ENCODE results near the gene SMIM36.
"Not testable (repeated sequence)": the region's sequence is repeated elsewhere in the genome, so short reads cannot be mapped to it uniquely, and the experiment has no call there.

The SMIM36 gene

DNA sequence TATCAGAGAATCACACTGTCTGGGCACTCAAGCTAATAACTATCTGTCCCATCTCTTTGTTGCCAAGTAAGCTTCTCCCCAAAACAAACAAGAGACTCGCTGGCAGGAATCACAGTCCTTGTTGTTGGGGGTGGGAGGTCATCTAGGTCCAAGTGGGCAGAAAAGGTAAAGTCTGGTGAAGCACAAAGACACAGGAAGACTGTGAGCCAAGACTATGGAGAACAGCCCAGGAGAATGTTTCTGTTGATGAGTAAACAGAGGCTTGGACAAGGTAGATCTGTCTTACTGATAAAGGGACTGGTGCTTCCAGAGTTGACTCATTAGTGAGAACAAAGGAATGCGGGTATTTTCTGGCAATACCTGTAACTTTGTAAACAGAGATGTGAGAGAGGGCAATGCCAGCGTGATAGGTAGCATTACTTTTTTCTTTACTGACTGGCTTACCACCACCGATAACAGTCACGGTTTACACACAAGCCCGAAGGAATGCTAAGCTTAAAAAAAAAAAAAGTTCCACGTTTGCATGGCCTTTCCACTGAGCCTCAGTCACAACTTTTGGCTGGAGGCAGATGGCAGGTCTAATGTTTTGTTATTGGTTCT lies 78.1 kb downstream of the SMIM36 start:
- DNase-seq = no peak

DNA sequence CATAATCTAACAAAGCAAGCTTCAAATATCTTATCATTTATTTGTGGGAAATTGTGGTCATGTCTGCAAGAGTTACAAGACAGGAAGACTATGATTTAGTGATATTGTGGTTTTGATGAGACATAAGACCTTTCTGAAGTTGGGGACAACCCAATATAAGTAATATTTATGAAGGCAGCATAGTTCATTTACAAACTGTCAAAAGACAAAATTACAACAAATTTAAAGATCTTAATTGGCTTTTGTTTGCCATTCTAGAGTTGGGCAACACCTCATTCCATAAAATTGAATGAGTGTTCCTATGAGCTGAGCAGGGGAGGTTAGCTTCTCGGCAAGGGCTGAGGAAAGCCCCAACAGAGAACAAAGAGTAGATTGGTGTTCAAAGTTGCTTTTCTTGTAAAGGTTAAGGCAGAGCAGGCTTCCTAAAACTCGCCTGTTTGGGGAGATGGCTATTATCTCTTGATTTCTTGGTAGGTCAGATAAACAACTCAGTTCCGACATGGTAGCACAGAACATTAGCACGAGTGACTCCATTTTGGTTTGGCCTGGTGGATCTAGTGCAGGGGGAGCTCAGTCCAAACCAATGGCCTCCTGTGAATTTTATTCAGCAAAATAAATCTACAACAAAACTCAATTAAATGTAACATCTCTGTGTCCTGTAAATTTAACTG lies 78.8 kb downstream of the SMIM36 start:
- DNase-seq = no peak

DNA sequence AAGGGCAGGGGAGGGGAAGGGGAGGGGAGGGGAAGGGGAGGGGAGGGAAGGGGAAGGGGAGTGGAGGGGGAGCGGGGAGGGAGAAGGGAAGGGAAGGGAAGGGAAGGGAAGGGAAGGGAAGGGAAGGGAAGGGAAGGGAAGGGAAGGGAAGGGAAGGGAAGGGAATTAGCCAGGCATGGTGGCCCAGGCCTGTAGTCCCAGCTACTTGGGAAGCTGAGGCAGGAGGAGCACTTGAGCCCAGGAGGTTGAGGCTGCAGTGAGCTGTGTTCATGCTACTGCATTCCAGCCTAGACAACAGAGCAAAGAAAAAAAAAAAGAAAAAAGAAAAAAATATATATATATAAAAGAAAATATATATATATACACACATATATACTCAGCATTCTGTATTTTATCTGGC lies 79.3 kb downstream of the SMIM36 start:
- not testable (repeated sequence) for DNase-seq

DNA sequence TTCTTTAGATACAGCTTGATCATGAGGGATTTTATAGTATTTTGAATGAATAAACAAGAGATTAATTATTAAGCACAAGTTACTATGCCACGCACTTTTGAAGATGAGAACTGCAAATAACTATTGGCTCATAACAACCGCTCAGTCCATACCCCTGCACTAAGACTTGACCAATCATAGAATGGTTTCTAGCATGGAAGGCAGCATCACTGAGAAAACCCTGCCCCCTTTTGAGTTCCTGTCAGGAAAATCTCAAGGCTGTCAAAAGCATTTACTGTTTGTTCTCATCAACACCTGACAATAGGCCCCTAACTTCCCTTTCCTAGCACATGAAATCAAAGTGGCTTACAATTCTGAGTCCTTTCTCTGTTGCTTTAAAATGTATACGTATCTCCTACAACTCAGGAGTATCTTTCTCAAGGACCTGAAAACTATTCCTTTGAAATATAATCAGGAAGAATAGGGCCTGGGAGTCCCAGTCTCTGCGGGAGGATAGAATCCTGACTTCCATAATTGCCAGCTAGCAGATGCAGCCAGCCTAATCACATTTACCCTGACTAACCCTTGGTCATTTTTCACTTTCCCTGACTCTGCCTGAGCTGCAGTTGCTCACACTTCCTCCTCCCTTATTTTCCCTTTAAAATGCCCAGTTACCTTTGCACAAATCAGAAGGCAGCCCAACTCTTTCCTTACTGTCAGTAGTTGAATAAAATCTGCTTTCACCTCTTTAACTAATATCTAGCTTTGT lies 80.5 kb downstream of the SMIM36 start:
- DNase-seq = no peak

DNA sequence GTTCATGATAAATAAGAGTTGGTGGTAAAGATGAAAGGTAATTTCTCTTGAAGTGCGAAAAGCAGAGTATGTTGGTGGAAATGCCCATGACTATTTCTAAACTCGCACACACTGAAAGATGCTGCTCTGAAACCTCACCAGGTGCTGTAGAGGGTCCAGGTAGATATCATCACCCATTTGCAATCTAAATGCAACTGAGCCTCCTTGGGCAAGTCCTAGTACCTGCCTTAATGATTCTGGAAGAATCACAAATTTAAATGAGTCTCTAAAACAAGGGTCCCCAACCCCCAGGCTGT lies 83.7 kb downstream of the SMIM36 start:
- no peak for DNase-seq

DNA sequence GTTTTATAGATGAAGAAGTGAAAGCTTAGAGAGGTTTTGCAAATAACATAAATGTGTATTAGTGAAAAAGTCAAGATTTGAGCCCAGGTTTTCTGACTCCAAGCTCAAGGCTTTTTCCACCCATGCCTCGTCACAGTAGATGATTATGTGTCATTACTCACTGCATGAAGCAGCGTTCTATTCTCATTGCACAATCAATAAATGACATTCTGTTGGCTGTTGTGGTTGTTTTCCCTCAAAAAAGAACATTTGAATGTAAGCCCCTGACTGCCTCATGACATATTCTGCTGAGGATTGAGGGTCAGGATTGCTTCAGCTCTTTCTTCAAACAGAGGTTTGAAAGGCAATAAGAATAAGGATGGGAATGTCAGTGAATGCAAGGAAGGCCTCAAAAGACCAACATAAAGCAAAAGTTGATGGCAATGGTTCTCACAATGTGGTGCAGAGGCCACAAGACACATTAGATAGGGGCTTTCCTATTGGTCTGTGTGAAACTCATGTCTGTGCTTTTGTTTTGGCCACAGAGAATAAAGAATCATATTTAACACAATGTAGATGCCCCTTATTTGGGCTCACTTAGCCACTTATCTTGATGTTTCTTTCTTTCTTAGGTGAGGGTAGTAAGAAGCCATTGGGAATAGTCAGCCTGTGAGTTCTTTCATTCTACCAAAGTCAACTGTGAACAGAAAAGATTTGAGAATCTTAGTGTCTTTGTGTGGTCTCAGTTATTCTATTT lies 84.2 kb downstream of the SMIM36 start:
- DNase-seq = no peak

DNA sequence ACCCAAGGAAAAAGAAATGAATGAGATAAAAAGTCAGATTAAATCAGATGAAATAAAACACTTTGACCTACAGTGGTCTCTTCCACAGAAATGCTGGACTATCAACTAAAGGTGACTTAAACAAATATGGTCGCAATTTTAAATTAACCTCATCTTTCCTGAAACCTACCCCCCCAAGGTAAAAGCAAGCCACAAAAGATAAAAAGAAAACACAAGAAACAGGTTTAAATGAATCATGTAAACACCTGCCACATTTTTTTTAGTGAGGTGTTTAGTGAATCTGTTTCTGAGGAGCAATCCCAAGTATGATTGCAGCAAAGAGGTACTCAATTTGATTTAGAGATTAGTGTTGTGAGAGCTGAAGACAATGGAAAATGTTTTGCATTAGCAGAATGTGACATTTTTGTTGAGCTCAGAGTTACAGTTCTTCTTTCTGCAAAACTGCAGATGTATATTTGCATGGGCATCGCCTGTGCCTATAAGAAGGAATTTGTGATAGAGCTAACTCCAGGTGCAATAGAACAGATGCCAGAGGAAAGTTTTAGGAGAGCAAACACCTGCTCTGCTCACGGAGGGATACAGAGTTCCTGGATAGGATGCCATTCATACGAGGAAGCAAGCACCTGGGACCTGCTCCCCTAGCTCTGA lies 86.2 kb downstream of the SMIM36 start:
- DNase-seq = no peak

DNA sequence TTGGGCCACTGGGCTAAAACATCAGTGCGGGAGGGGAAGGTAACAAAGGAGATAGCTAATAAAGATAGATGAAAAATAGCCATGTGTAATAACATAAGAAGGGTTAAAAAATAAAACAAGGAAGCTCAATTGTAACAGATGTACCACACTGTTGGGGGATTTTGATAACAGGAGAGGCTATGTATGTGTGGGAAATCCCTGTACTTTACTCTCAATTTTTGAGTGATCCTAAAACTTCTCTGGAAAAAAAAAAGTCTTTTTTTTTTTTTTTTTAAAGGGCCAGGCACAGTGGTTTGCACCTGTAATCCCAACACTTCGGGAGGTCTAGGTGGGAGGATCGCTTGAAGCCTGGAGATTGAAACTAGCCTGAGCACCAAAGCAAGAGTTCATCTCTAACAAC lies 87.7 kb downstream of the SMIM36 start:
- no peak for DNase-seq

DNA sequence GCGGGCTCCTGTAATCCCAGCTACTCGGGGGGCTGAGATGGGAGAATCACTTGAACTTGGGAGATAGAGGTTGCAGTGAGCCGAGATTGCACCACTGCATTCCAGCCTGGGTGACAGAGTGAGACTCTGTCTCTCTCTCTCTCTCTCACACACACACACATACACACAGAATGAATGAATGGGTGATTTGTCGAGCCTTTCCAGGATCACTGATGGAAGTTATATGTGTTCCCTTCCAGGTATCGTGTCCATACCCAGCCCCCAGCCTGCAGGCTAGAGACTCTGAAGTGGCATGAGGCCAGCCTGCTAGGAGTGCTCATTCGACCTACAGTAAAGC lies 88.5 kb downstream of the SMIM36 start:
- DNase-seq = not testable (repeated sequence)

DNA sequence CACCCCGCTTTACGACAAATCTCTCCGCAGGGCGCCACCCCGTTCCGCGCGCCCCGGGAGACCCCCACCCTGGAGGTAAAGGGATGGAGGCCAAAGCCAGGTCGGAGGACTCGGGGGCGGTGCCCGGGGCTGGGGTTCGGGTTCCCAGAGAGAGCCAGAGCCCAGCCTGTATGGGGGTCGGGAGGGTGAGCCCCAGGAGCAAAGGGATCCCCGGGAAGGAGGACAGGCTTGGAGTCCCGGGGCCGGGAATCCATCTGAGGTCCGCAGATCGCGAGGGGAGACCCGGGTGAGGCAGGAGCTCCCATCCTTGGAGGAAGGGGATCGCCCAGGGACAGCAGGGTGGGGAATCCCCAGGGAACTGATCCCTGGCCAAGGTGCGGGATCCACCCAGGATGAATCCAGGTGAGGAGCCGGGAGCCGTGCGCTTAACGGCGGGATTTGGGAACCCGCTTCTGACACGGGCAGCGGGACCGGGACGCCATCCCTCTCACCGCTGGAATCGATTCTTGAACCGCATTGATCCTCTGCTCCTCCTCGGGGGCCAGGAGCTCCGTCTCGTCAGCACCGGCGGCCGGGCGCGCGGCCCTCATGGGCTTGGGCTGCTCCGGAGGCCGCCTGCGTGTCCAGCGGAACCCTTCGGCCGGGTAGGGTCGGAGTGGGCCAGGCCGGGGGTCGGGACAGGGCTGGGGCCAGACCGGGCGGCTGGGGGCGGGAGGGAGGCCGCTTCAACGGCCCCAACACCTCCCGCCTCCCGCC lies 89.9 kb downstream of the SMIM36 start, which contains the start of gene MMD:
MMD (minus strand) TSS at position 657 of the 756 bp plus-strand sequence; CDS start at position 517, 140 bp downstream.
- DNase-seq = no peak

DNA sequence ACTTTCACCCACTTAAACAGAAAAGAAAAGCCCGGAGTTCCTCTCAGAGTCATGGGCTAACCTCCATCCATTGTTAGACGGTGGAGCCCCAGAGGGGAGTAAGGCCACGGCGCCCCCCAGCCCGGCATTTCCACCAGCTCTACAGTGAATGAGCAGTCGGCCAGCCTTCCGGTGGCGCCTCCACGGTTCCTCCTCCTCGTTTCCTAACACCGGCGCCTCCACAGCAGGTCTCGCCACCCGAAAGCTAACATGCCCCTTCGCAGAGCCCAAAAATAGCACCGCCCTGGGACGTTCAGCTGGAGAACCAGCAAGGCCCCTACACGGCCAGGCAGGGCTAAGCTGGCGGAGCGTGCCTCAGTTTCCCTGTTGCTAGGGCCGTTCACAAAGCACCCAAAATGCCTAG lies 90.5 kb downstream of the SMIM36 start:
- DNase-seq = no peak

DNA sequence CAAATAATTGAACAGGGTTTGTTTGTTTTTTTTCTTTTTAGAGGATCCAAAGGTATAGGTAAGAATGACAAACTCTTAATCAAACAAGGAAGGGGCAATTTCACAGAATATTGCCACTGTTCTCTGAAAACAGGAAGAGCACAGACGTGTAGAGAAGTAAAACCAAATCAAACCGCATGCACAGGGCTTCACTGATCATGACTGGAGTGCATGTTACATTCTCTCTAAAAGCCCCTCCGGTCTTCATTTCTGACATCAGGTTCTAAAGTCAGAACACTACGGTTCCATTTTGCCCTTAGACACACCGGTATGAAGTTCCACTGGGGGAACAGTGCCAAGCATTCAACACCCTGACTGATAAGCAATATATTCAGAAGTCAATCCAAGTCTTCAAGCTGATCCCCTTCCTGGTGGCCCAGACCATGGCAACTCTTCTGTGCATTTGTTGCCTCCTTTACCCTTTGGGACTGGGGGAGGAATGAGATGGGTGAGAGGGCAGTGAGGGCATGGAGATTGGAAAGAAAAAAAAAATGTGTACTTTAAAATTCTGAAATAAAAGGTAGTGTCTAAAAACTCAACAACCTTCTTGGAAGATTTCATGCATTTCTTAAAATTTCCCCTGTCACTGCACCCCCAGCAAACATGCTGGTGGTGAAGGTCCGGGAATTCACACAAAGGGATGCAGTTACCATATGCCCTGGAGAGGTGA lies 91.0 kb downstream of the SMIM36 start:
- no peak for DNase-seq

DNA sequence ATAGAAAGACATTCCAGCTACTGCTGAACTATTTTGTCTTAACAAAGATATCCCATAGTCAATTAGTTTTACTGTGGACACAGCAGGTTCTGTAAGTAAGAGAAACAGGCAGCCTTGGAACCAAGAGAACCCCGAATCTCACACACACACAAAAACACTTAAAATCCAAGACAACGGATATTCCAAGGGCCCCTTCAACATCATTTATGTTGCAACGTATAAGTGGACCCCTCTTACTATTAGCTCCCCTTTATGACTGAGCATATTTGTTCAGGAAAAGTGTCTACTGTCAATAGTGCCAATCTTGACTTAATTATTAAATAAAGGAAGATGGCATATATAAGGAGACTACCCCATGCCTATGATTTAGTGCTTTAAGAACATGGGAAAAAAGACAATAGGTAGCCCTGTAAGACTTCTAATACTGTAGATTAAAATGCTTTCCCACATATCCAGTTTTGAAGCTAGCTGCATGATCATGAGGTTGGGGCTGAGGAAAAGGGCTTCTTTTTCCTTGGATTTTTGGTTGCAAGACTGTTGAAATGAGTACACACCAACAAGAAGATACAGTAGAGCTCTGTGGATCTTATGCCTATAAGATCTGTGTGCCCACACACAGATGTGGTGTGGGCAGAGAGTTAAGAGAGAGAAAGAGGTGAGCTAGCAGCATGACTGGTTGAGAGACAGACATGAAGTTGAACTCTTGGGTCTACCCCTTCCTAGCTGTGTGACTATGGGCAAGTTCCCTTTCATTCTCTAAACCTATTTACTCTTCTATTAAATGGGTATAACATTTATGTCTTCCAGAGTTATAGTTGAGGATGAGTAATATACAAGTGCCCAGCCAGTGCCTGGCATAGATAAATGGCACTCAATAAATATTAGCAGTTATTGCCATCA lies 92.6 kb downstream of the SMIM36 start:
- DNase-seq = no peak

DNA sequence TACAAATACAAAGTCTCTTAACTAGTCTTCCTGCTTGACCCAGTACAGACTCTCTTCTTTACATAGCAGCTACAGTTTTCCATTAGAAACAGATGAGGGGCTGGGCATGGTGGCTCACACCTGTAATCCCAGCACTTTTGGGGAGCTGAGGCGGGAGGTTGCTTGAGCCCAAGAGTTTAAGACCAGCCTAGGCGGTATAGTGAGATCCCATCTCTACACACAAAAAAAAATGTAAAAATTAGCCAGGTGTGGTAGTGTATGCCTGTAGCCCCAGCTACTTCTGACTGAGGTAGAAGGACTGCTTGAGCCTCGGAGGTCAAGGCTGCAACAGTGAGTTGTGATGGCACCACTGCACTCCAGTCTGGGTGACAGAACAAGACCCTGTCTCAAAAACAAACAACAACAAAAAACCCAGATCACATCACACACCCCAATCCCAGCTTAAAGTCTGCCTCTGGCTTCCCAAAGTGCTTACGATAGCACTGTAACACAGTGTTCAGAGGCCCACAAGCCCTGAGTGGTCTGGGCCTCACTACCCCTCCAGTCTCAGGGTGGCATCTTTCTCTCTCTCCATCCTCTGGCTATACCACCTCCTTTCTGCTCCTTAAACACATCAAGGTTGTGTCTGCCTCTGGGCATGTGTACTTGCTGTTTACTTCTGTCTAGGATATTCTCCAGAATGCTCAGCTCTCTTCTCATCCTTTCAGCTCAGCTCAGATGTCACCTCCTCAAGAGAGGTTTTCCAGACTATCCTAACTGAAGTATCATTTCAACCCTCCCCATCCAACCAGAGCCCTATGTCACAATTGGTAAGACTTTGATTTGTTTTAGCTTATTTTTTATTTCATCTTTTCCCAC lies 93.6 kb downstream of the SMIM36 start:
- DNase-seq = no peak

DNA sequence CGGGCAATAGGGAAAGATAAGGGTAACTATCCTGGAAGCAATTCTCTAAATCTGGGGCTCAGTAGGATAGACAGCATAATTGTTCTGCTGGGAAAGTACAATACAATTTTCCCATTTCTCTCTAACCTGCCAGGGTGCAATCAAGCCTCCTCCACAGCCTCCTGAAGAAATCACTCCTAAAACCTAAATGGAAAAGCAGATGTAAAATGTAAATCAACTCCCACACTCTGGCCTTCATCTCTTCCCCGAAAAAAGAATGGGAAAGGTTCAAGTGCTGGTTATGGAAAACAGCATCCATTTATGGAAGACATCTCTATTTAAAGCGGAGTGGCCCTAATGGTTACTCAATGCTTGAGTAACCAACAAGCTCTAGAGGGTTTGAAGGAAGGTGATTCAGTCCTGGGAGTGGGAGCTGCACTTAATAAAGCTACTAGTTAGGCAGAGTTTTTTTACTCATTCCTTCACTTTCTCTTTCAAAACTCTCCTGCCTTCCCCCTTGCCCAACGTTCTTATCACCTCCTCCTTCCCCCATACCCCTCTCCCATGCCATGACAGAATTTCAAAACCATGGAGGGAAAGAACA lies 94.7 kb downstream of the SMIM36 start:
- no peak for DNase-seq

DNA sequence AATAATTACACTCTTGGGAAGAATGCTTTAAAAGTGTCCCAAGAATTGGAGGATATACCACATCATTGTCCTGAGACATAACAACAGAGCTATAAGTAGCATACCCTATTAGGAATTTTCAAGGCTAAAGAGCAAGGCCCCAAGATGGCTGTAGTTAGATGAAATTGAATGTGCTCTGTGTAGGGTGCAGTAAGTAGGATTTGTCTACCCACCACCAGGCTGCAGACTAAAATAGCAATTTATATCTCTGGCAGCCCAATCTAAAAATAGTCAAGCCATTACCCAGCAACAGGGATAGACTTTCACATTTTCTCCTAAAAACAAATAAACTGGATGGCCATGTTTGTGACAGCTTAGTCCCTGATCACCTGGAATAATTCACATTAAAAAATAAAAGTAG lies 95.3 kb downstream of the SMIM36 start:
- DNase-seq = no peak

DNA sequence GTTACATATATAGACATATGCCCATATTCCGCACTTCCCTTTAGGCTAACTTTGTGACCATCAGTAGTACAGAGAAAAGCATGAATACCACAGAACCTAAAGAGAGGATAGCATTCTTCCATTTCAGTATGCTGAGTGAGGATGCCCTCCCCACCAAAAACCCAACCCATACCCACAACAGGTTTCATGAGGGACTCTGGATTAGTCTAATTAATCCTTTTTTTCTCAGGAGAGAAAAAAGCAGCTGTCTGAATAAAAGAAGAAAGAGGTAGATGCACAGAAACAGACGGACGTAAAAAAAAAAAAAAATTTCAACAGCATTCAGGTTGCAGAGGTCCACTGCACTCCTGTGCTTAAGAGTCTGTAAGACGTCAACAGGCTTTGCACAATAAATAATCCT lies 96.3 kb downstream of the SMIM36 start:
- no peak for DNase-seq

DNA sequence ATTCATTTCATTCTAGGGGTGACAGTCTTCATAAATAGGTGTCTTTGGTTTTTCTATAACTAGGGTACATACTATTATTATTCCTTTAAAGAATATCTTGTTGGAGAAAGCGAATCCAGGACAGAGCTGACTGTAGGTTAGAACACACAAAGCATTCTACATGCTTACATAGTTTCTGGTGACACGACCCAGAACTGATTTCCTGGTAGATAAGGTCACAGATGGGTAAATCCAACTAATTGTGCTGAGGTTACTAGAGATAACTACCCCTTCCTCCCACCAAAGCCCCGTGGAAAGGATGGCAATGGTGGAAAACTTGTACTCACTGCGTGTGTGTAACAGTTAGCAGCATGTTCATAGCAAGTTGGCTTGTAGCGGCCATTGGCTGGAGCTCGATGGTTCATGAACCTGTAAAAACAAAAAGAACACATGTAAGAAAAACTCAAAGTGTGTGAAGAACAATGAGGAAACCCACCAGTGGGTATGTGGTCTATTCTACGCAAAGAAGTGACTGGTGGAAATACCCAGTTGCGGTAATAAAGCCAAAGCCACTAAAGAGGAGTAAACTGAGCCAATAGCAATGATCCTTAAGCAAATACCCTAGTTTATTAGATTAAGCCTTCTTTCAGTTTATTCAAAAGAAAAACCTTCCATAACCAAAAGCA lies 97.3 kb downstream of the SMIM36 start:
- no peak for DNase-seq

DNA sequence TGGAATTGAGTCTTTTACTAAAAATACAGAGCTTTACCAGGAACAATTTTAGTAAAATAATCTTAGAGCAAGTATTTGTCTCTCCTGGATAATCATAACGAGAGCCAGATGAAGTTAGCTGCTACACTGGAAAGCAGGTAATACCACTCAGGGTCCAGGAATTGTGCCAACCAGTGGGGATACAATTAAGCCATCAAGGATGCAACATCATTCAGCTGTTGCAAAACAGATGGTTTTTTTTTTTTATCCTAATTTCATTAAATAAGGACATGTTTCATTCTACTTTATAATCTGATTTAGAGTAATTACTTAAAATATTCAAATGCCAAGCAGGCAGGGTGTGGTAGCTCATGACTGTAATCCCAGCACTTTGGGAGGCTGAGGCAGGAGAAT lies 99.8 kb downstream of the SMIM36 start:
- no peak for DNase-seq

Measured in NCI-H2029 (cell line).